ENCODE measurements around the gene WFDC9.

GRCh38 chr20:45639687-45640086 is 8.6 kb upstream of the WFDC9 start:
- TF ChIP-seq CEBPB (IDR thresholded peaks at IDR 0.05; ENCODE audit: low read depth), result no peak
- no peak for TF ChIP-seq SIN3A (IDR thresholded peaks at IDR 0.05; ENCODE audit: low read depth)
- no peak for TF ChIP-seq RAD21 (IDR thresholded peaks at IDR 0.05; ENCODE audit: low read depth)
- TF ChIP-seq, protein P1, sequence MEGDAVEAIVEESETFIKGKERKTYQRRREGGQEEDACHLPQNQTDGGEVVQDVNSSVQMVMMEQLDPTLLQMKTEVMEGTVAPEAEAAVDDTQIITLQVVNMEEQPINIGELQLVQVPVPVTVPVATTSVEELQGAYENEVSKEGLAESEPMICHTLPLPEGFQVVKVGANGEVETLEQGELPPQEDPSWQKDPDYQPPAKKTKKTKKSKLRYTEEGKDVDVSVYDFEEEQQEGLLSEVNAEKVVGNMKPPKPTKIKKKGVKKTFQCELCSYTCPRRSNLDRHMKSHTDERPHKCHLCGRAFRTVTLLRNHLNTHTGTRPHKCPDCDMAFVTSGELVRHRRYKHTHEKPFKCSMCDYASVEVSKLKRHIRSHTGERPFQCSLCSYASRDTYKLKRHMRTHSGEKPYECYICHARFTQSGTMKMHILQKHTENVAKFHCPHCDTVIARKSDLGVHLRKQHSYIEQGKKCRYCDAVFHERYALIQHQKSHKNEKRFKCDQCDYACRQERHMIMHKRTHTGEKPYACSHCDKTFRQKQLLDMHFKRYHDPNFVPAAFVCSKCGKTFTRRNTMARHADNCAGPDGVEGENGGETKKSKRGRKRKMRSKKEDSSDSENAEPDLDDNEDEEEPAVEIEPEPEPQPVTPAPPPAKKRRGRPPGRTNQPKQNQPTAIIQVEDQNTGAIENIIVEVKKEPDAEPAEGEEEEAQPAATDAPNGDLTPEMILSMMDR (IDR thresholded peaks at IDR 0.05 in 2 of 3, conservative IDR thresholded peaks at IDR 0.05 in 1 of 3; ENCODE audit: borderline replicate concordance in 1 of 3, insufficient read depth in 1 of 3, low read depth in 2 of 3, low read length in 2 of 3), result no peak

Data from HCT116 (cell line).